ENCODE measurements around the gene FOXK1. TPM values are rescaled to one million over a fixed set of nuclear protein-coding genes. Genes with fewer than 3 reads are reported as not detected.

FOXK1 gene
- total and polyA plus RNA-seq, 2 of the 13 experiments (the other 11 are each of a cell fraction or from before 2014, with no cell fraction given): 4.6 to 8.8 TPM

GRCh38 chr7:4742051-4742573, 60.0 kb downstream of the FOXK1 start (continued):
- TF ChIP-seq, protein P1, sequence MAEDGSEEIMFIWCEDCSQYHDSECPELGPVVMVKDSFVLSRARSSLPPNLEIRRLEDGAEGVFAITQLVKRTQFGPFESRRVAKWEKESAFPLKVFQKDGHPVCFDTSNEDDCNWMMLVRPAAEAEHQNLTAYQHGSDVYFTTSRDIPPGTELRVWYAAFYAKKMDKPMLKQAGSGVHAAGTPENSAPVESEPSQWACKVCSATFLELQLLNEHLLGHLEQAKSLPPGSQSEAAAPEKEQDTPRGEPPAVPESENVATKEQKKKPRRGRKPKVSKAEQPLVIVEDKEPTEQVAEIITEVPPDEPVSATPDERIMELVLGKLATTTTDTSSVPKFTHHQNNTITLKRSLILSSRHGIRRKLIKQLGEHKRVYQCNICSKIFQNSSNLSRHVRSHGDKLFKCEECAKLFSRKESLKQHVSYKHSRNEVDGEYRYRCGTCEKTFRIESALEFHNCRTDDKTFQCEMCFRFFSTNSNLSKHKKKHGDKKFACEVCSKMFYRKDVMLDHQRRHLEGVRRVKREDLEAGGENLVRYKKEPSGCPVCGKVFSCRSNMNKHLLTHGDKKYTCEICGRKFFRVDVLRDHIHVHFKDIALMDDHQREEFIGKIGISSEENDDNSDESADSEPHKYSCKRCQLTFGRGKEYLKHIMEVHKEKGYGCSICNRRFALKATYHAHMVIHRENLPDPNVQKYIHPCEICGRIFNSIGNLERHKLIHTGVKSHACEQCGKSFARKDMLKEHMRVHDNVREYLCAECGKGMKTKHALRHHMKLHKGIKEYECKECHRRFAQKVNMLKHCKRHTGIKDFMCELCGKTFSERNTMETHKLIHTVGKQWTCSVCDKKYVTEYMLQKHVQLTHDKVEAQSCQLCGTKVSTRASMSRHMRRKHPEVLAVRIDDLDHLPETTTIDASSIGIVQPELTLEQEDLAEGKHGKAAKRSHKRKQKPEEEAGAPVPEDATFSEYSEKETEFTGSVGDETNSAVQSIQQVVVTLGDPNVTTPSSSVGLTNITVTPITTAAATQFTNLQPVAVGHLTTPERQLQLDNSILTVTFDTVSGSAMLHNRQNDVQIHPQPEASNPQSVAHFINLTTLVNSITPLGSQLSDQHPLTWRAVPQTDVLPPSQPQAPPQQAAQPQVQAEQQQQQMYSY (CRISPR knock-in tag; IDR thresholded peaks at IDR 0.05): 0 out of 2 replicates have a peak, but pooled peaks have one; percentile 22
- TF ChIP-seq TBL1XR1 (IDR thresholded peaks at IDR 0.05; ENCODE audit: borderline replicate concordance, low read length, partially characterized antibody) (peak; percentile 53), ZNF333 (CRISPR knock-in tag; IDR thresholded peaks at IDR 0.05; ENCODE audit: borderline replicate concordance) (0 out of 2 replicates have a peak, but pooled peaks have one; percentile 23), ZIK1 (CRISPR knock-in tag; IDR thresholded peaks at IDR 0.05; ENCODE audit: borderline replicate concordance, low read depth) (no peak), ZNF550 (CRISPR knock-in tag; IDR thresholded peaks at IDR 0.05; ENCODE audit: borderline replicate concordance) (no peak), MAFG (CRISPR knock-in tag; IDR thresholded peaks at IDR 0.05) (no peak), HDAC1 (CRISPR knock-in tag; IDR thresholded peaks at IDR 0.05) (peak; percentile 84), ZFP36L1 (CRISPR knock-in tag; IDR thresholded peaks at IDR 0.05) (peak; percentile 92), TCF7 (IDR thresholded peaks at IDR 0.05; ENCODE audit: low read depth) (peak; percentile 49), ZNF160 (CRISPR knock-in tag; IDR thresholded peaks at IDR 0.05) (no peak), SALL2 (CRISPR knock-in tag; IDR thresholded peaks at IDR 0.05) (no peak), HOXA9 (CRISPR knock-in tag; IDR thresholded peaks at IDR 0.05; ENCODE audit: borderline replicate concordance) (no peak), ZNF256 (CRISPR knock-in tag; conservative IDR thresholded peaks at IDR 0.05) (no peak), ELF3 (CRISPR knock-in tag; IDR thresholded peaks at IDR 0.05) (peak; percentile 68), ZNF331 (CRISPR knock-in tag; IDR thresholded peaks at IDR 0.05) (peak; percentile 39; the same call in 1 of the 2 replicates), SETDB1 (CRISPR knock-in tag; IDR thresholded peaks at IDR 0.05; ENCODE audit: borderline replicate concordance) (no peak), RBM22 (optimal IDR thresholded peaks at IDR 0.05; ENCODE audit: low read length) (peak; percentile 43), ZNF564 (CRISPR knock-in tag; IDR thresholded peaks at IDR 0.05) (no peak), ZNF205 (CRISPR knock-in tag; IDR thresholded peaks at IDR 0.05) (peak; percentile 86; the same call in 1 of the 2 replicates)
- TF ChIP-seq, protein P2, sequence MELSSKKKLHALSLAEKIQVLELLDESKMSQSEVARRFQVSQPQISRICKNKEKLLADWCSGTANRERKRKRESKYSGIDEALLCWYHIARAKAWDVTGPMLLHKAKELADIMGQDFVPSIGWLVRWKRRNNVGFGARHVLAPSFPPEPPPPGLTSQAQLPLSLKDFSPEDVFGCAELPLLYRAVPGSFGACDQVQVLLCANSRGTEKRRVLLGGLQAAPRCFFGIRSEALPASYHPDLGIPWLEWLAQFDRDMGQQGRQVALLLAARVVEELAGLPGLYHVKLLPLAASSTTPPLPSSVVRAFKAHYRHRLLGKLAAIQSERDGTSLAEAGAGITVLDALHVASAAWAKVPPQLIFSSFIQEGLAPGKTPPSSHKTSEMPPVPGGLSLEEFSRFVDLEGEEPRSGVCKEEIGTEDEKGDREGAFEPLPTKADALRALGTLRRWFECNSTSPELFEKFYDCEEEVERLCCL (CRISPR knock-in tag; IDR thresholded peaks at IDR 0.05; ENCODE audit: borderline replicate concordance): no peak
- TF ChIP-seq, protein P3, sequence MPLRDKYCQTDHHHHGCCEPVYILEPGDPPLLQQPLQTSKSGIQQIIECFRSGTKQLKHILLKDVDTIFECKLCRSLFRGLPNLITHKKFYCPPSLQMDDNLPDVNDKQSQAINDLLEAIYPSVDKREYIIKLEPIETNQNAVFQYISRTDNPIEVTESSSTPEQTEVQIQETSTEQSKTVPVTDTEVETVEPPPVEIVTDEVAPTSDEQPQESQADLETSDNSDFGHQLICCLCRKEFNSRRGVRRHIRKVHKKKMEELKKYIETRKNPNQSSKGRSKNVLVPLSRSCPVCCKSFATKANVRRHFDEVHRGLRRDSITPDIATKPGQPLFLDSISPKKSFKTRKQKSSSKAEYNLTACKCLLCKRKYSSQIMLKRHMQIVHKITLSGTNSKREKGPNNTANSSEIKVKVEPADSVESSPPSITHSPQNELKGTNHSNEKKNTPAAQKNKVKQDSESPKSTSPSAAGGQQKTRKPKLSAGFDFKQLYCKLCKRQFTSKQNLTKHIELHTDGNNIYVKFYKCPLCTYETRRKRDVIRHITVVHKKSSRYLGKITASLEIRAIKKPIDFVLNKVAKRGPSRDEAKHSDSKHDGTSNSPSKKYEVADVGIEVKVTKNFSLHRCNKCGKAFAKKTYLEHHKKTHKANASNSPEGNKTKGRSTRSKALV (CRISPR knock-in tag; IDR thresholded peaks at IDR 0.05): no peak
- TF ChIP-seq, protein P4, sequence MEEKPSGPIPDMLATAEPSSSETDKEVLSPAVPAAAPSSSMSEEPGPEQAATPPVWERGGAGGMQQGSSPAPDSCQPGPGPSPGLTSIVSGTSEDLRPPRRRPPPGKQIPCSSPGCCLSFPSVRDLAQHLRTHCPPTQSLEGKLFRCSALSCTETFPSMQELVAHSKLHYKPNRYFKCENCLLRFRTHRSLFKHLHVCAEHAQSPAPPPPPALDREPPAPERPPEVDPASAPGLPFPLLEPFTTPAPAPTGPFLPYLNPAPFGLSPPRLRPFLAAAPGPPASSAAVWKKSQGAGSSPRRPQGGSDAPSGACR (CRISPR knock-in tag; IDR thresholded peaks at IDR 0.05): 0 out of 2 replicates have a peak, but pooled peaks have one; percentile 14

All from HepG2 (cell line).